Neural cell (in vitro differentiated cells): ENCODE results near the gene HM13. TPM values are rescaled to one million over a fixed set of nuclear protein-coding genes. Genes with fewer than 3 reads are reported as not detected.

Source experiments
- H2AFZ ChIP-seq: fragments of 200-600, 300-800 bp; sonication (generic), shearing (Covaris generic); 2 replicates; pipeline ENCODE4 v1.6.0; 2014; ENCODE audit warnings: low read depth, mild to moderate bottlenecking, antibody characterized with exemption, low read length, moderate library complexity
- H3F3A ChIP-seq: fragments of 200-600 bp; shearing (Covaris generic); 2 replicates; pipeline ENCODE4 v1.6.1; 2016; ENCODE audit warnings: mild to moderate bottlenecking, moderate library complexity, mixed read lengths, antibody characterized with exemption, low read length; ENCODE audit not compliant: insufficient read depth, poor library complexity, severe bottlenecking
- H3K27ac ChIP-seq: fragments of 200-600, 300-800 bp; sonication (generic), shearing (Covaris generic); 2 replicates; pipeline ENCODE4 v1.5.1; 2014; ENCODE audit warnings: mild to moderate bottlenecking, low read length, moderate library complexity
- H3K27me3 ChIP-seq: fragments of 300-800, 200-600 bp; sonication (generic), shearing (Covaris generic); 2 replicates; pipeline ENCODE4 v1.6.0; 2014; ENCODE audit warnings: mild to moderate bottlenecking, low read depth, low read length, moderate library complexity; ENCODE audit not compliant: insufficient read depth
- H3K36me3 ChIP-seq: fragments of 300-800, 200-600 bp; sonication (generic), shearing (Covaris generic); 2 replicates; pipeline ENCODE4 v1.5.1; 2014; ENCODE audit warnings: mild to moderate bottlenecking, antibody characterized with exemption, low read length, moderate library complexity; ENCODE audit not compliant: insufficient read depth
- H3K4me2 ChIP-seq: fragments of 300-800, 200-600 bp; sonication (generic), shearing (Covaris generic); 2 replicates; pipeline ENCODE4 v1.6.0; 2014; ENCODE audit warnings: mild to moderate bottlenecking, low read length
- H3K4me3 ChIP-seq: fragments of 300-800, 200-600 bp; sonication (generic), shearing (Covaris generic); 2 replicates; pipeline ENCODE4 v1.5.1; 2014; ENCODE audit warnings: mild to moderate bottlenecking, low read length, moderate library complexity
- H3K79me2 ChIP-seq: fragments of 200-600 bp; shearing (Covaris generic); replicated peaks from 2 replicates; pipeline ENCODE4 v1.6.0; 2014; ENCODE audit warnings: mild to moderate bottlenecking, low read length, moderate library complexity; ENCODE audit not compliant: insufficient read depth
- H3K9ac ChIP-seq: fragments of 300-800, 200-600 bp; sonication (generic), shearing (Covaris generic); 2 replicates; pipeline ENCODE4 v1.6.1; 2016; ENCODE audit warnings: mild to moderate bottlenecking, low read length, mixed read lengths
- H3K9me2 ChIP-seq: fragments of 200-600 bp; shearing (Covaris generic); 2 replicates; pipeline ENCODE4 v1.6.1; 2016; ENCODE audit warnings: mild to moderate bottlenecking, low read length, mixed read lengths; ENCODE audit not compliant: insufficient read depth
- H3K9me3 ChIP-seq: fragments of 200-600, 300-800 bp; sonication (generic), shearing (Covaris generic); 2 replicates; pipeline ENCODE4 v1.6.1; 2016; ENCODE audit warnings: mild to moderate bottlenecking, mixed run types, low read length, moderate library complexity, mixed read lengths
- H4K20me1 ChIP-seq: fragments of 200-600 bp; shearing (Covaris generic); 2 replicates; pipeline ENCODE4 v1.6.1; 2016; ENCODE audit warnings: mild to moderate bottlenecking, mixed run types; ENCODE audit not compliant: insufficient read depth
- EP300 ChIP-seq: fragments of 450-650 bp; conservative IDR thresholded peaks from 2 replicates; pipeline ENCODE4 v1.6.1; 2014; ENCODE audit warnings: antibody characterized with exemption, mild to moderate bottlenecking, moderate library complexity; ENCODE audit not compliant: poor library complexity, severe bottlenecking
- EZH2 ChIP-seq: fragments of 200-600, 300-800 bp; shearing (Covaris generic), sonication (generic); IDR thresholded peaks from 2 replicates; pipeline ENCODE4 v1.6.1; 2014; ENCODE audit warnings: antibody characterized with exemption, low read length, borderline replicate concordance, mild to moderate bottlenecking; ENCODE audit not compliant: insufficient read depth, poor library complexity, severe bottlenecking
- MXI1 ChIP-seq: fragments of 450-650 bp; conservative IDR thresholded peaks from 2 replicates; pipeline ENCODE4 v1.6.1; 2014; ENCODE audit warnings: antibody characterized with exemption, mild to moderate bottlenecking; ENCODE audit not compliant: poor library complexity, severe bottlenecking
- POLR2AphosphoS5 ChIP-seq: IDR thresholded peaks from 2 replicates; pipeline ENCODE4 v1.6.1; 2012
- RAD21 ChIP-seq: fragments of 450-650 bp; conservative IDR thresholded peaks from 2 replicates; pipeline ENCODE4 v1.6.1; 2014; ENCODE audit warnings: antibody characterized with exemption, mild to moderate bottlenecking, moderate library complexity
- SMC3 ChIP-seq: fragments of 450-650 bp; conservative IDR thresholded peaks from 2 replicates; pipeline ENCODE4 v1.6.1; 2014; ENCODE audit warnings: antibody characterized with exemption, mild to moderate bottlenecking, moderate library complexity; ENCODE audit not compliant: poor library complexity
- TAF1 ChIP-seq: IDR thresholded peaks from 2 replicates; pipeline ENCODE4 v1.6.1; 2012; ENCODE audit warnings: low read depth
- polyA plus RNA-seq: library from polyadenylated mRNA; depleted of rRNA; stranded (reverse); fragments of >200 nt; gene quantifications from 2 replicates; pipeline ENCODE4 v1.2.3, GENCODE V29; 2014
- TF ChIP-seq, protein P1 (sequence below): fragments of 450-650 bp; IDR thresholded peaks from 2 replicates; pipeline ENCODE4 v1.5.1; 2014; ENCODE audit warnings: antibody characterized with exemption, mild to moderate bottlenecking, moderate library complexity; ENCODE audit not compliant: poor library complexity, severe bottlenecking
- TF ChIP-seq, protein P2 (sequence below): IDR thresholded peaks from 2 replicates; pipeline ENCODE4 v1.6.1; 2012; ENCODE audit warnings: borderline replicate concordance

Gene HM13
- polyA plus RNA-seq, 1 donor from 2014 or later = 95.4 TPM

GRCh38 chr20:31551163-31552081 is 37.2 kb downstream of the HM13 start:
- Histone ChIP-seq H3K9ac (no peak overlapping the region), H3K27ac (no peak overlapping the region), H3K27me3 (no peaks in the 10 kb centered on the region), H3K4me2 (no peak overlapping the region), H3K79me2 (peaks cover 14% of the 10 kb centered on the region), H4K20me1 (no peaks in the 10 kb centered on the region), H3K9me3 (no peaks in the 10 kb centered on the region), H3K36me3 (peaks cover 14% of the 10 kb centered on the region), H3K4me3 (no peak overlapping the region), H3F3A (no peaks in the 10 kb centered on the region), H3K9me2 (no peaks in the 10 kb centered on the region), H2AFZ (no peak overlapping the region)
- TF ChIP-seq SMC3 (no peak), RAD21 (no peak), EP300 (no peak), TAF1 (no peak), POLR2AphosphoS5 (no peak), MXI1 (no peak), EZH2 (no peak)
- TF ChIP-seq, protein P1, sequence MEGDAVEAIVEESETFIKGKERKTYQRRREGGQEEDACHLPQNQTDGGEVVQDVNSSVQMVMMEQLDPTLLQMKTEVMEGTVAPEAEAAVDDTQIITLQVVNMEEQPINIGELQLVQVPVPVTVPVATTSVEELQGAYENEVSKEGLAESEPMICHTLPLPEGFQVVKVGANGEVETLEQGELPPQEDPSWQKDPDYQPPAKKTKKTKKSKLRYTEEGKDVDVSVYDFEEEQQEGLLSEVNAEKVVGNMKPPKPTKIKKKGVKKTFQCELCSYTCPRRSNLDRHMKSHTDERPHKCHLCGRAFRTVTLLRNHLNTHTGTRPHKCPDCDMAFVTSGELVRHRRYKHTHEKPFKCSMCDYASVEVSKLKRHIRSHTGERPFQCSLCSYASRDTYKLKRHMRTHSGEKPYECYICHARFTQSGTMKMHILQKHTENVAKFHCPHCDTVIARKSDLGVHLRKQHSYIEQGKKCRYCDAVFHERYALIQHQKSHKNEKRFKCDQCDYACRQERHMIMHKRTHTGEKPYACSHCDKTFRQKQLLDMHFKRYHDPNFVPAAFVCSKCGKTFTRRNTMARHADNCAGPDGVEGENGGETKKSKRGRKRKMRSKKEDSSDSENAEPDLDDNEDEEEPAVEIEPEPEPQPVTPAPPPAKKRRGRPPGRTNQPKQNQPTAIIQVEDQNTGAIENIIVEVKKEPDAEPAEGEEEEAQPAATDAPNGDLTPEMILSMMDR = no peak
- TF ChIP-seq, protein P2, sequence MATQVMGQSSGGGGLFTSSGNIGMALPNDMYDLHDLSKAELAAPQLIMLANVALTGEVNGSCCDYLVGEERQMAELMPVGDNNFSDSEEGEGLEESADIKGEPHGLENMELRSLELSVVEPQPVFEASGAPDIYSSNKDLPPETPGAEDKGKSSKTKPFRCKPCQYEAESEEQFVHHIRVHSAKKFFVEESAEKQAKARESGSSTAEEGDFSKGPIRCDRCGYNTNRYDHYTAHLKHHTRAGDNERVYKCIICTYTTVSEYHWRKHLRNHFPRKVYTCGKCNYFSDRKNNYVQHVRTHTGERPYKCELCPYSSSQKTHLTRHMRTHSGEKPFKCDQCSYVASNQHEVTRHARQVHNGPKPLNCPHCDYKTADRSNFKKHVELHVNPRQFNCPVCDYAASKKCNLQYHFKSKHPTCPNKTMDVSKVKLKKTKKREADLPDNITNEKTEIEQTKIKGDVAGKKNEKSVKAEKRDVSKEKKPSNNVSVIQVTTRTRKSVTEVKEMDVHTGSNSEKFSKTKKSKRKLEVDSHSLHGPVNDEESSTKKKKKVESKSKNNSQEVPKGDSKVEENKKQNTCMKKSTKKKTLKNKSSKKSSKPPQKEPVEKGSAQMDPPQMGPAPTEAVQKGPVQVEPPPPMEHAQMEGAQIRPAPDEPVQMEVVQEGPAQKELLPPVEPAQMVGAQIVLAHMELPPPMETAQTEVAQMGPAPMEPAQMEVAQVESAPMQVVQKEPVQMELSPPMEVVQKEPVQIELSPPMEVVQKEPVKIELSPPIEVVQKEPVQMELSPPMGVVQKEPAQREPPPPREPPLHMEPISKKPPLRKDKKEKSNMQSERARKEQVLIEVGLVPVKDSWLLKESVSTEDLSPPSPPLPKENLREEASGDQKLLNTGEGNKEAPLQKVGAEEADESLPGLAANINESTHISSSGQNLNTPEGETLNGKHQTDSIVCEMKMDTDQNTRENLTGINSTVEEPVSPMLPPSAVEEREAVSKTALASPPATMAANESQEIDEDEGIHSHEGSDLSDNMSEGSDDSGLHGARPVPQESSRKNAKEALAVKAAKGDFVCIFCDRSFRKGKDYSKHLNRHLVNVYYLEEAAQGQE = no peak

- H3K9me3 ChIP-seq = no peaks in the 10 kb centered on the region
- no peak overlapping the region for H3K4me3 ChIP-seq
- no peaks in the 10 kb centered on the region for H4K20me1 ChIP-seq
- H3K27me3 ChIP-seq = no peaks in the 10 kb centered on the region
- no peaks in the 10 kb centered on the region for H3F3A ChIP-seq
- H3K9me2 ChIP-seq = no peaks in the 10 kb centered on the region
- H3K4me2 ChIP-seq = no peak overlapping the region
- H3K79me2 ChIP-seq = no peaks in the 10 kb centered on the region
- peaks cover 8% of the 10 kb centered on the region for H3K36me3 ChIP-seq
- H2AFZ ChIP-seq = no peak overlapping the region
- no peak overlapping the region for H3K9ac ChIP-seq
- no peak overlapping the region for H3K27ac ChIP-seq
- TF ChIP-seq RAD21 (no peak), TAF1 (no peak), EP300 (no peak), MXI1 (no peak), SMC3 (no peak), EZH2 (no peak), POLR2AphosphoS5 (no peak)
- TF ChIP-seq, protein P1 = no peak
- TF ChIP-seq, protein P2 = no peak
Measured at GRCh38 chr20:31555203-31555775, 41.0 kb downstream of the HM13 start.
